ENCODE data around the gene OXGR1. TPM values are rescaled to one million over a fixed set of nuclear protein-coding genes. Genes with fewer than 3 reads are reported as not detected.

OXGR1 gene
- total RNA-seq, 1 donor from 2014 or later = not detected

- intact Hi-C loops (cut with DNase I) = no loop called here
- no peak overlapping the region for H3K27ac ChIP-seq
- TF ChIP-seq, protein P1, sequence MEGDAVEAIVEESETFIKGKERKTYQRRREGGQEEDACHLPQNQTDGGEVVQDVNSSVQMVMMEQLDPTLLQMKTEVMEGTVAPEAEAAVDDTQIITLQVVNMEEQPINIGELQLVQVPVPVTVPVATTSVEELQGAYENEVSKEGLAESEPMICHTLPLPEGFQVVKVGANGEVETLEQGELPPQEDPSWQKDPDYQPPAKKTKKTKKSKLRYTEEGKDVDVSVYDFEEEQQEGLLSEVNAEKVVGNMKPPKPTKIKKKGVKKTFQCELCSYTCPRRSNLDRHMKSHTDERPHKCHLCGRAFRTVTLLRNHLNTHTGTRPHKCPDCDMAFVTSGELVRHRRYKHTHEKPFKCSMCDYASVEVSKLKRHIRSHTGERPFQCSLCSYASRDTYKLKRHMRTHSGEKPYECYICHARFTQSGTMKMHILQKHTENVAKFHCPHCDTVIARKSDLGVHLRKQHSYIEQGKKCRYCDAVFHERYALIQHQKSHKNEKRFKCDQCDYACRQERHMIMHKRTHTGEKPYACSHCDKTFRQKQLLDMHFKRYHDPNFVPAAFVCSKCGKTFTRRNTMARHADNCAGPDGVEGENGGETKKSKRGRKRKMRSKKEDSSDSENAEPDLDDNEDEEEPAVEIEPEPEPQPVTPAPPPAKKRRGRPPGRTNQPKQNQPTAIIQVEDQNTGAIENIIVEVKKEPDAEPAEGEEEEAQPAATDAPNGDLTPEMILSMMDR (IDR thresholded peaks at IDR 0.05) = no peak
- H3K36me3 ChIP-seq = no peaks in the 10 kb centered on the region
- peaks cover 16 to 31% of the 10 kb centered on the region in 2 donors for H3K9me3 ChIP-seq
- H3K27me3 ChIP-seq = no peaks in the 10 kb centered on the region
- H3K4me1 ChIP-seq = no peaks in the 10 kb centered on the region
- no peak overlapping the region for H3K4me3 ChIP-seq
- no peak for DNase-seq (ENCODE audit: low spot score in 2 of 2)
These were observed 27.7 kb downstream of the OXGR1 start for GRCh38 chr13:96966415-96967102.

DNA sequence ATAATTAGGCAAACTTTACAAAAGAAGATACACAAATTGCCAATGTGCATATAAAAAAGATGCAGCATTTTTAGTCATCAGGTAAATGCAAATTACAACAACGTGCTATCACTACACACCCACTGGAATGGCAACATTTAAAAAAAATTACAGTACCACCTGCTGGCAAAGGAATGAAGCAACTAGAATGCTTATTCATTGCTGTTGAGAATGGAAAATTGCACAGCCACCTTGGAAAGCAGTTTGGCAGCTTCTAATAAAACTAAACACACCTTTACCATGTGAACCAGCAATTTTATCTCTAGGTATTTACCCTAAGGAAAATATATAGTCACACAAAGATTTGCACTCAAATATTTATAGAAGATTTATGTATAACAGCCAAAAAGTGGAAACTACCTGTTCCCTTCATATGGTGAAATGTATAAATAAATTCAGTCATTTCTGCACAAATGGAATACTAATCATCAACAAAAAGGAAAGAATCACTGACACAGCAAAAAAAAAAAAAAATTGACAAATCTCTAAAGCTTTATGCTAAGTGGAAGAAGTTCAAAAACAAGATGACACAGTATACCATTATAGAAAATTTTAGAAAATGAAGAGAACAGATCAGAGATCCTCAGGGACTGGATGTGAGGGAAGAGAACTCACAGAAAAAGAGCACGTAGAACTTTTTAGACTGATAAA, 30.3 kb downstream of the OXGR1 start:
- intact Hi-C loops (cut with DNase I) = no loop called here
- Histone ChIP-seq H3K9me3 (peaks cover 16 to 31% of the 10 kb centered on the region in 2 donors), H3K36me3 (no peaks in the 10 kb centered on the region), H3K27me3 (no peaks in the 10 kb centered on the region), H3K4me3 (no peak overlapping the region), H3K27ac (no peak overlapping the region), H3K4me1 (no peaks in the 10 kb centered on the region)
- TF ChIP-seq, protein P1 (IDR thresholded peaks at IDR 0.05) = no peak
- no peak for DNase-seq (ENCODE audit: low spot score in 2 of 2)

GRCh38 chr13:96960379-96960778, 33.9 kb downstream of the OXGR1 start:
- no peak for DNase-seq (ENCODE audit: low spot score in 2 of 2)
- H3K36me3 ChIP-seq = no peaks in the 10 kb centered on the region
- H3K4me3 ChIP-seq = no peak overlapping the region
- TF ChIP-seq, protein P1 (IDR thresholded peaks at IDR 0.05) = no peak
- no peaks in the 10 kb centered on the region for H3K27me3 ChIP-seq
- H3K4me1 ChIP-seq = no peaks in the 10 kb centered on the region
- H3K9me3 ChIP-seq = no peaks in the 10 kb centered on the region
- no peak overlapping the region for H3K27ac ChIP-seq
- intact Hi-C loops (cut with DNase I) = no loop called here

- Histone ChIP-seq H3K4me1 (no peaks in the 10 kb centered on the region), H3K27me3 (no peaks in the 10 kb centered on the region), H3K36me3 (no peaks in the 10 kb centered on the region), H3K27ac (no peak overlapping the region), H3K9me3 (no peaks in the 10 kb centered on the region), H3K4me3 (no peak overlapping the region)
- intact Hi-C loops (cut with DNase I) = loop anchor here (5.0 kb wide), 1 partner anchor 136 kb away; no protein-coding TSS in a partner anchor
- DNase-seq (ENCODE audit: low spot score in 2 of 2) = no peak
- TF ChIP-seq, protein P1 (IDR thresholded peaks at IDR 0.05) = peak in 2 of 3 experiments; percentile 66 to 68
These were observed 35.9 kb downstream of the OXGR1 start for GRCh38 chr13:96958286-96958891.

GRCh38 chr13:96952595-96952994, 41.7 kb downstream of the OXGR1 start:
- Histone ChIP-seq H3K4me1 (no peaks in the 10 kb centered on the region), H3K4me3 (no peak overlapping the region), H3K36me3 (no peaks in the 10 kb centered on the region), H3K27me3 (no peaks in the 10 kb centered on the region), H3K9me3 (no peaks in the 10 kb centered on the region), H3K27ac (no peak overlapping the region)
- TF ChIP-seq, protein P1 (IDR thresholded peaks at IDR 0.05) = no peak
- no peak for DNase-seq (ENCODE audit: low spot score in 2 of 2)
- intact Hi-C loops (cut with DNase I) = no loop called here

All from ascending aorta (tissue), 2 donors.